Activated B cell treated with CpG ODN at 0.5 μM for 24 hours (primary cell): Measurements from ENCODE around the gene SNAI1. TPM values are rescaled to one million over a fixed set of nuclear protein-coding genes. Genes with fewer than 3 reads are reported as not detected.
"Not testable (repeated sequence)": the region's sequence is repeated elsewhere in the genome, so short reads cannot be mapped to it uniquely, and the experiment has no call there.

Experiments used
- ATAC-seq: fragments of 200-7000 bp; cut with Tn5 transposase; one replicate; pipeline ENCODE4 v1.10.0; 2021; ENCODE audit warnings: low read depth, mild to moderate bottlenecking, moderate library complexity
- CTCF ChIA-PET: fragments of 350-600 bp; sonication (Branson Sonifier 250); formaldehyde crosslinking; loops from one replicate; lab custom pipeline; 2021; ENCODE audit warnings: antibody characterized with exemption; lab: Charles Lee
- POLR2A ChIA-PET: fragments of 350-600 bp; sonication (Branson Sonifier 250); formaldehyde crosslinking; loops from one replicate; lab custom pipeline; 2021; ENCODE audit warnings: antibody characterized with exemption; lab: Charles Lee
- DNase-seq: peaks from one replicate; pipeline ENCODE4 v3.0.0; 2022
- H3K27ac Mint-ChIP-seq: one replicate; pipeline ENCODE4 v1.8.0; 2020; ENCODE audit warnings: mixed read lengths
- H3K27me3 Mint-ChIP-seq: one replicate; pipeline ENCODE4 v1.8.0; 2021; ENCODE audit warnings: mixed read lengths
- H3K36me3 Mint-ChIP-seq: one replicate; pipeline ENCODE4 v1.8.0; 2021; ENCODE audit warnings: low read depth, mixed read lengths
- H3K4me1 Mint-ChIP-seq: one replicate; pipeline ENCODE4 v1.8.0; 2021; ENCODE audit warnings: mixed read lengths
- H3K4me3 Mint-ChIP-seq: one replicate; pipeline ENCODE4 v1.8.0; 2020; ENCODE audit warnings: mild to moderate bottlenecking, mixed read lengths
- H3K9me3 Mint-ChIP-seq: one replicate; pipeline ENCODE4 v1.8.0; 2020; ENCODE audit warnings: mixed read lengths
- intact Hi-C: fragments of 100-400 bp; cut with micrococcal nuclease; formaldehyde crosslinking; loops from one replicate; pipeline ENCODE4 v1.15.1; 2024
- total RNA-seq: library from RNA; stranded (reverse); gene quantifications from 2 replicates; pipeline ENCODE4 v1.2.3, GENCODE V29; 2022
- TF ChIP-seq, protein P1 (sequence below): fragments of 200-600 bp; IDR thresholded peaks from one replicate; pipeline ENCODE4 v1.8.0; 2022; ENCODE audit warnings: antibody characterized with exemption, mild to moderate bottlenecking

SNAI1 gene
- total RNA-seq, 1 donor from 2014 or later = 0.67 TPM

DNA sequence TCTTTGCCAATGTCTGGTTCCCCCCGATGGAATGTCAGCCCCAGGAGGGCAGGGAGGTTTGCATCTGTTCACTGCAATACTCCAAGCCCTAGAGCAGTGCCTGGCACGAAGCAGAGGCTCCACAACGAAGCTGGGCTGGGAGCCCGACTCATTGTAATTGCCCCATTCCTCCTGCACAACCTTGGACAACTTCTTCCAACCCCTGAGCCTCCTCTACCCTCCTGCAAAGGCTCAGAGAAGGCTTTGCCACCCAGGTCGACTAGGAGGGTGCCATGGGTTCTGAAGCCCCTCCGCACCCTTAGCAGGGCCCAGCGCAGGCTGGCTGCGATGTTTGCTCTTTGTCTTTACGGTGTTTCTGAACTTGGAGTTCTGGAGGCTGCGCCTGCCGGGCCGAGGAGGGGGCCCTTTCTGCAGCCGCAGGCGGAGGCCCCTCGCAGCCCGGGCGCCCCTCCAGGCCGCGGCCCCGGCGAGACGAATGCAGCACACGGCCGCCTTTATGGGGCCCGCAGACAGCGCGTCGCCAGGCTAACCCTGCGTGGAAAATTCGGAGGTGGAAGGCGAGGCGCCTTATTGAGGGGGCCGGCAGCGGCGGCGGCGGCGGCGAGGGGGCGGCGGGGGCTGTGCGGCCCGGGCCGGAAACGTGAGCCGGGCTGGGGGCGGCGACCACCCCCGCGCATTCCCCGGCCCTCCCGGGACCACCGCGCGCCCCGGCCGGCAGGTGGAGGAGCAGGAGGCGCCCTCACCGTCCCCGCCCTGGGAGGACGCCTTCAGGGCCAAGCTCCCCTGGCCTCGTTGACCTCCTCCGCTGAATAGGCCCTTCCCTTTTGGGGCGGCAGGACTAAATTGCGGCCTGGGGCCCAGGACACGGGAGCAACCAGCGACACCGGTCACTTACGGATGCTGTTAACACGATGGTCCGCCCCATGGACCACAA, 27.0 kb downstream of the SNAI1 start:
- DNase-seq (no peak), ATAC-seq (no peak)
- CTCF ChIA-PET = no interaction called here
- no peak overlapping the region for H3K27ac Mint-ChIP-seq
- intact Hi-C loops = loop anchor here (5.0 kb wide), 1 partner anchor 38 kb away; no protein-coding TSS in a partner anchor
- TF ChIP-seq, protein P1, sequence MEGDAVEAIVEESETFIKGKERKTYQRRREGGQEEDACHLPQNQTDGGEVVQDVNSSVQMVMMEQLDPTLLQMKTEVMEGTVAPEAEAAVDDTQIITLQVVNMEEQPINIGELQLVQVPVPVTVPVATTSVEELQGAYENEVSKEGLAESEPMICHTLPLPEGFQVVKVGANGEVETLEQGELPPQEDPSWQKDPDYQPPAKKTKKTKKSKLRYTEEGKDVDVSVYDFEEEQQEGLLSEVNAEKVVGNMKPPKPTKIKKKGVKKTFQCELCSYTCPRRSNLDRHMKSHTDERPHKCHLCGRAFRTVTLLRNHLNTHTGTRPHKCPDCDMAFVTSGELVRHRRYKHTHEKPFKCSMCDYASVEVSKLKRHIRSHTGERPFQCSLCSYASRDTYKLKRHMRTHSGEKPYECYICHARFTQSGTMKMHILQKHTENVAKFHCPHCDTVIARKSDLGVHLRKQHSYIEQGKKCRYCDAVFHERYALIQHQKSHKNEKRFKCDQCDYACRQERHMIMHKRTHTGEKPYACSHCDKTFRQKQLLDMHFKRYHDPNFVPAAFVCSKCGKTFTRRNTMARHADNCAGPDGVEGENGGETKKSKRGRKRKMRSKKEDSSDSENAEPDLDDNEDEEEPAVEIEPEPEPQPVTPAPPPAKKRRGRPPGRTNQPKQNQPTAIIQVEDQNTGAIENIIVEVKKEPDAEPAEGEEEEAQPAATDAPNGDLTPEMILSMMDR = no peak
- no peaks in the 10 kb centered on the region for H3K9me3 Mint-ChIP-seq
- H3K4me1 Mint-ChIP-seq = peaks cover 20% of the 10 kb centered on the region
- POLR2A ChIA-PET = no interaction called here
- no peaks in the 10 kb centered on the region for H3K36me3 Mint-ChIP-seq
- H3K27me3 Mint-ChIP-seq = peaks cover 11% of the 10 kb centered on the region
- H3K4me3 Mint-ChIP-seq = no peak overlapping the region

DNA sequence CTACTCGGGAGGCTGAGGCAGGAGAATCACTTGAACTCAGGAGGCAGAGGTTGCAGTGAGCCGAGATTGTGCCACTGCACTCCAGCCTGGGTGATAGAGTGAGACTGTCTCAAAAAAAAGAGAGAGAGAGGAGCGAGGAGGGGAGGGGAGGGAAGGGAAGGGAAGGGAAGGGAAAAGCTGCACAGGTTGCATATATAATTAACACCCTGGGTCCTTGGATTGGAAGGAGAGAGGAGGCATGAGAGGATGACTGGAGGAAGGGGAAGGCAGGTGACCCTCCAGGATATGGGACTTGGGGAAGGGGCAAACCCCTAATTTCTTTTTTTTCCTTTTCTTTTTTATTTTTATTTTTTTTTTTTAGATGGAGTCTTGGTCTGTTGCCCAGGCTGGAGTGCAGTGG, 28.8 kb downstream of the SNAI1 start:
- not testable (repeated sequence) for ATAC-seq, H3K27ac Mint-ChIP-seq, H3K4me3 Mint-ChIP-seq, H3K27me3 Mint-ChIP-seq, DNase-seq, H3K36me3 Mint-ChIP-seq, H3K9me3 Mint-ChIP-seq
- ChIA-PET CTCF (interaction anchor here (0.8 to 2.6 kb wide), 3 partner anchors 30 to 59 kb away, joined by 3 to 11 read pairs (median 6); no protein-coding TSS in a partner anchor), POLR2A (interaction anchor here (0.7 to 1.5 kb wide), 3 partner anchors 13 to 38 kb away, joined by 3 to 6 read pairs (median 4); no protein-coding TSS in a partner anchor)
- intact Hi-C loops = loop anchor here (5.0 kb wide), 1 partner anchor 36 kb away; no protein-coding TSS in a partner anchor
- H3K4me1 Mint-ChIP-seq = peaks cover 16% of the 10 kb centered on the region

GRCh38 chr20:50012282-50013263, 29.8 kb downstream of the SNAI1 start:
- H3K4me3 Mint-ChIP-seq = no peak overlapping the region
- CTCF ChIA-PET = interaction anchor here (0.8 to 2.6 kb wide), 4 partner anchors 30 to 58 kb away, joined by 3 to 11 read pairs (median 4); no protein-coding TSS in a partner anchor
- ATAC-seq = peak; percentile 81
- peak overlapping the region; percentile 75 for H3K27ac Mint-ChIP-seq
- no peaks in the 10 kb centered on the region for H3K9me3 Mint-ChIP-seq
- TF ChIP-seq, protein P1 = no peak
- peaks cover 16% of the 10 kb centered on the region for H3K4me1 Mint-ChIP-seq
- peaks cover 3% of the 10 kb centered on the region for H3K27me3 Mint-ChIP-seq
- no peaks in the 10 kb centered on the region for H3K36me3 Mint-ChIP-seq
- no peak for DNase-seq
- intact Hi-C loops = loop anchor here (1.0 to 5.0 kb wide), 3 partner anchors 13 to 35 kb away; partner anchors contain the start of gene SNAI1
- POLR2A ChIA-PET = interaction anchor here (0.6 to 1.5 kb wide), 5 partner anchors 13 to 153 kb away, joined by 3 to 6 read pairs (median 3); no protein-coding TSS in a partner anchor

- H3K4me1 Mint-ChIP-seq = peaks cover 16% of the 10 kb centered on the region
- no peak overlapping the region for H3K27ac Mint-ChIP-seq
- ChIA-PET POLR2A (interaction anchor here (1.3 kb wide), 1 partner anchor 36 kb away, joined by 3 read pairs; no protein-coding TSS in a partner anchor), CTCF (interaction anchor here (1.1 to 2.6 kb wide), 3 partner anchors 33 to 157 kb away, joined by 3 to 11 read pairs (median 3); no protein-coding TSS in a partner anchor)
- ATAC-seq = no peak
- TF ChIP-seq, protein P1 = no peak
- H3K4me3 Mint-ChIP-seq = no peak overlapping the region
- intact Hi-C loops = loop anchor here (5.0 kb wide), 1 partner anchor 33 kb away; no protein-coding TSS in a partner anchor
- H3K36me3 Mint-ChIP-seq = no peaks in the 10 kb centered on the region
- DNase-seq = no peak
- peaks cover 5% of the 10 kb centered on the region for H3K27me3 Mint-ChIP-seq
- no peaks in the 10 kb centered on the region for H3K9me3 Mint-ChIP-seq
These were observed 31.2 kb downstream of the SNAI1 start for GRCh38 chr20:50013976-50014375.
